SHP77 (cell line): Measurements from ENCODE around the gene KRT79.

Experiments
- DNase-seq, 2 experiments: peaks; one replicate each; lab custom pipeline; 2025; lab: John Stamatoyannopoulos, UW

KRT79 gene

DNA sequence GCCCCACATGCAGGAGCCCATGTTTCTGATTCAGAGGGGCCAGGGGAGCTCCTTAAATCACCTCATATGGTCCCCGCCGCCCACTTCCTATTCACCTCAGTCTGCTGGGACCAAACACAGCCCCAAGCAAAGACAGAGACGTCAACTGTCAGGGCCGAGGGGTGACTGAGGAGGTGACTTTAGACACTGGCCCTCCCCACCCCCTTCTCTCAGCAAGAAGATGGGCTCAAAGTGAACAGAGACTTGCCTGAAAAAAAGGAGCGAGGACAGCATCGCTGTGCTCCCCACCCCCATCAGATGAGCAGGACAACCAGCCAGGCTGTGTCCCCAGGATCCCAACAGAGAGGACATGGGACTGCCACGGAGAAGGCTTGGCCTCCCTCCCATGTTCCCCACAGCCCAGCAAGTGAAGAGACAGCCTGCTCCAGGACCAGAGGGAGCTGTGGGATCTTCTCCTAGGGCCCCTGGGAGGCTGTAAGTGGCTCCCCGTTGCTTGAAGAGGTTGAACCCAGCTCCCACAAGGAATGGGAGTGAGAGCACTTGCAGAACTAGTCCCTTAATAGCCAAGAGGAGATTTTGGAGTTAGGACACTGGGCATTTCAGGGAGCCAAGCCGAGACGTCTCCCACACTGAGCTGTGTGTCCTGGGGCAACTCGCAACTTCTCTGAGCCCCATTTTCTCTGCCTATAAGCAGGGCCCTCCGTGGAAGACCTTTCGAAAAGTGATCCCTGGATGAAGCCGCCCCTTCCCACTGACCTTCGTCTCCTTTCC, 1.3 kb upstream of the KRT79 start:
- no peak for DNase-seq

DNA sequence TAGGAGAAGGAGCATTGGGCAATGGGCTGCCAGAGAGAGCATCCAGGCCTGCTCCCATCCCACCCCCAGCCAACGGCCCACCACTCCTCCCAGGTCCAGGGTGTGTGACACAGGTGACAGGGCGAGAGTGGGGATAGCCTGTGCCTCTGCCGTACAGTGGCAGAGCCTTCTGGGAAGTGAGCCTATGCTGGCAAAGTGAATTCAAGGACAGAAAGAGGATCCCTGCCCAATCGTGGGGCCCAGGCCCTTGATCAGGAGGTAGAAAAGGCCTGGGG, 553 bp upstream of the KRT79 start:
- DNase-seq = no peak

- DNase-seq = no peak
Measured at GRCh38 chr12:52832985-52833905, 866 bp downstream of the KRT79 start.

DNA sequence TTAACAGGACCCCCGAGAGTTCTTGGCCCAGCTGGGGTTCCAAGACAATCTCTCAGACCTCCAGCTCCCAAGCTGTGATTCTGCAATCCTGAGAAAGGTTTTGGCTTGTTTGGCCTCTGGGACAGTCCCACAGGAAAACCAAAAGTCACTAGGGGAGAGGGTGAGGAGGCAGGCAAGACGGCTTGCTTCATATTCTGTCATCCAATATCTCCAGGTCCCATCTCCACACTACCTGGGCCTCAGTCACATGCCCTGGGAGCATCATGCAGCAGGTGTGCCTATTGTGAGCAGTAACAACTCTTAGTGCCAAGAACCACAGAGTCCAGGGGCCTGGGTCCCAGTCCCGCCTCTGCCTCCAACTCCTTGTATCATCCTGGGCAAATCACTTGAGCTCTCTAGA, 1.7 kb downstream of the KRT79 start:
- DNase-seq = no peak

GRCh38 chr12:52831251-52831650, 2.9 kb downstream of the KRT79 start:
- DNase-seq = no peak

DNA sequence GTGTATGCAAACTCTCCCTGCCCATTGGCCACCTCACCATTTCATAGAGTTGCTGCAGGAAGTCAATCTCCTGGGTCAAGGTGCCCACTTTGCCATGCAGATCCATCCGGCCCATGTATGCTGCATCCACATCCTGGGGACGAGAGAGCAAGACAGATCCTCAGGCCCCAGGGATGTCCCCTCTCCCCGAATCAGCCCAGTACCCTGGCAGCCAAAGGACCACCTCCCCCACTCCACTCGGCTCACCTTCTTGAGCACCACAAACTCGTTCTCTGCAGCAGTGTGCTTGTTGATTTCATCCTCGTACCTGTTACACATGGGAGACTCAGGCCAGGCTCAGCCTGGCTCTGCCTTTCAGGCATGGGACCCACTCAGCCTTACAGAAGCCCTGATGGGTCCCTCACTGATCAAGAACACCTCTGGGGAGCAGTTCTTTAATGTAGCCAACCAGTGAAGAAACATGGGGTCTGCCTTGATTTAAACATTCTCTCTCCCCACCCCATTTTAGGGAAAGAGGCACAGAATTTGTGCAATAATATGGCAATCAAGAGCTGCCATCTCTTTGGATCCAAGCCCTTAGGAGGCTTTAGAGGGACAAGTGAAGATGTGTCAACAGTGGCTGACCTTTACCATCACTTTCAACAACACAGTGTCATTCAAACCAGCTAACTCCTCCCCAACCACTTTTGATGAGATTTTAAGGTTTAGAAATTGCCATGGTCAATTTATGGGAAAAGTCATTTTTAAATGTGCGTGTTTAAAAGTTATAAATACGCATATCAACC, 3.9 kb downstream of the KRT79 start:
- DNase-seq = no peak

GRCh38 chr12:52828591-52829021, 5.5 kb downstream of the KRT79 start:
- DNase-seq = no peak

DNA sequence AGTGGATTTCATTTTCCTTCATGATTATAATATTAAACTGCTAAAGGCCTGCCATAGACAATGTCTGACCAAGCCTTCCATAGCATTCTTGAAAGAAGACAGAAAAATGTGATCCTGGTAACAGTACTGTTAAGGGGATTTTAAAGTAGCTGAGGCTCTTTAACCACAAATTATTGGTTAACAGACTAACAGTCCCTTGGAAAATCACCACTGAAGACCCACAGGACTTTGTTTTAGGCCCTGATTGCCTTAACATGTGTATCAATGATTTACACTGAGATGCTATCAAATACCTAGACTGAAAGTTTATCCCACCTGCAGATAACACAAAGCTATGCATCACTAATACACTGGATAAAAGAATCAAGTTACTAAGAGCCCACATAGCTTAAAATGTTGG, 6.0 kb downstream of the KRT79 start:
- DNase-seq = no peak

- no peak for DNase-seq
Measured at GRCh38 chr12:52827499-52828090, 6.5 kb downstream of the KRT79 start.

- no peak for DNase-seq
Measured at GRCh38 chr12:52826611-52827498, 7.3 kb downstream of the KRT79 start.

GRCh38 chr12:52825961-52826360, 8.2 kb downstream of the KRT79 start:
- DNase-seq = no peak

DNA sequence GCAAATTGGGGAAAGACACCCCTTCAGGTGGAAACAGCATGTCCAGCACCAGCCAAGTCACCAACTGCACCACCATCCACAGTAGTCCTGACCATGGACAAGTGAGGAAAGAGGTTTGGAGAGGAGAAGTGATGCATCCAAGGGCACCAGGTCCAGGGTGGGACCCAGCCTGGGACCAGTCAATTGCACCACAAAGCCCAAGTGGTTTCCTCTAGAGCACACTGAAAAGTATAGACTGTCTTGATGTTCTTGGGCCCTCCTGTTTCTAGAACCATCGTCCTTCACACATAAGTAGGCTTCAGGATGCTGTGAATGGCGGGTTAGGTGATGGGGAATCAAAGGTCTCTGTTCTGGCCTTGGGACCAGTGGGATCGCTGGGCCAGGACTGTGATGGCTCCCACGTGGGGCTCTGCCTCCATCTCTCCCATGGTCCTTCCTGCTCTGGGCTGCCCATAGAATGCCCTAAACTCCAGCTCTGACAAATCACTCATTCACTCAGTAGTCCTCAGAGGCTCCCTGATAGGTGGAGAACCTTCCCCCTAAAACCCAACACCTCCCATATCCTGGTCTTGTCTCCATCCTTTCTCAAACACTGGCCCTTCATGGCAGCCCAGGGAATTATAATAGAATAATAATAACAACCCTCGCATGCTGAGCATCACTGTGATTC, 9.2 kb downstream of the KRT79 start:
- DNase-seq = no peak

- no peak for DNase-seq
Measured at GRCh38 chr12:52823761-52824450, 10.2 kb downstream of the KRT79 start.

GRCh38 chr12:52822771-52823510, 11.2 kb downstream of the KRT79 start:
- no peak for DNase-seq

DNA sequence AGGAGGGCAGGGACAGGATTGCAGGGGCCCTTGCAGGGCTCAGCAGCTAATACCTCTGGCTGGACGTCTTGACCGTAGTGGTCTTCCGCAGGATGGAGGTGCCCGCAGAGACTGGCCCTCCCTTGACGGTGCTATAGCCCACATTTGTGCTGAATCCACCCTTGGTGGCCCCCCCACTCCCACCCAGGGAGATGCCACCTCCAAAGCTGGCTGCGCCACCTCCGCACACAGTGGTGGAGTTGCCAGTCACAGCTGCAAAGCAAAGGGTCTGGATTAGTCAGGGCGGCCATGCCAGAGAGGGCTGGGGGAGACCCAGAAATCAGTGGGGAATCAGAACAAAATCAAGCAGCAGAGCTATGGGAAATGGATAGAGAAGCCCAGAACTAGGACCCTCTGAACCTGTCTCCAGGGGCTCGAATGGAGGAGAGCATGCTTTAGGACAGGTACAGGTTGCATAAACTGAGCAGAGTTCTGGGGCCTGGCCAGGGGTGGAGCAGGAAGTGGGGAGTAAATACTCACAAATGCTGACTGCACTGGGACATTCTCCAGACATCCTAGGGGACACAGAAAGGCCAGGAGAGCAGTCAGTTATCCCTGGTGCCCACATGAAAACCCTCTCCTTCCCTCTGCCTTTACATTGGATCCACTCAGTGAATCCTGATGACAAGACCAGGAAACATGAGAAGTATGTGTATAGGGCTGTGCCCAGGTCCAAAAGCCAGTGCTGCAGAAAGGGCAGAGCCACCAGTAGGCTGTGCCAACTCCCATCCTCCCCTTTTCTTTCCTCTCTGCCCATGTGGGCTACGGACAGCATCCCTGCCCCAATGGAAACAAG, 12.1 kb downstream of the KRT79 start:
- no peak for DNase-seq

DNA sequence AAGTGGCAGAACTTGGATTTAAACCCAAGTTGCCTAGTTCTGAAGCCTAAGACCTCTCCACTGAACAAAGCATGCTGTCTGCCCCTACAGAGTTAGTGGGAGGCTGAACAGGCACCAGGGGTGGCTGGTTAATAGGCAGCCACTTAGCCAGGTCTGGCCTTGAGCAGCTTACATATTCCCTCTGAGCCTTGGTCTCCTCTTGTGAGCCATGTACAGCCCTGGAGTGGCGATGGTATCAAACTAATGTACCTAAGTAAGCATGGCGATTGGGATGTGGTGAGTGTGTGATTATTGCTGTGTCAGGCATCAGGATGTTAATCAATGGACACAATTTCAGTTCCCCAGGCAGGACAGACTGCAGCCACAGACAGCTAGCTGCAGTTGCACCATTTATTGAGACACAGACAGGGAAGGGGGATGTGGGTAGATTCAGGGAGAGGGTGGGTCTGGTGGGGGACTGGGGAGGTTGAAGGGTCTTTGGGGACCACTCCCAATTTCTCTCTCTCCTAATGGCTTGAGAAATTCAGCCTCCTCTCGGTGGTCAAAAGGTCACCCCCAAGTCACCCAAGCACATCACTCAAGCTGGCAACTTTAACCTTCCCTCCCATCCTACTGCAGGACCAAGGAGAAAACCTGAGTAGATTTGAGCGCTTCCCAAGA, 12.9 kb downstream of the KRT79 start:
- DNase-seq = no peak

GRCh38 chr12:52820521-52820920, 13.6 kb downstream of the KRT79 start:
- DNase-seq = no peak
